SK-N-SH (cell line): ENCODE results near the gene STX11. TPM values are rescaled to one million over a fixed set of nuclear protein-coding genes. Genes with fewer than 3 reads are reported as not detected.

Source experiments
- CTCF ChIA-PET: fragments of 300-600, 350-600 bp; formaldehyde crosslinking; extraction: SDS; loops from one replicate; lab custom pipeline; 2021; lab: Yijun Ruan, JAX
- POLR2A ChIA-PET: fragments of 350-600 bp; sonication (Branson Sonifier 250); formaldehyde crosslinking; extraction: SDS; loops from one replicate; lab custom pipeline; 2020; ENCODE audit warnings: antibody characterized with exemption, inconsistent platforms; lab: Yijun Ruan, JAX
- DNase-seq: peaks from one replicate; pipeline ENCODE4 v3.0.0; 2012
- H2AFZ ChIP-seq: fragments of 200-600 bp; sonication (generic); 2 replicates; pipeline ENCODE4 v1.8.1; 2016; ENCODE audit warnings: antibody characterized with exemption, mild to moderate bottlenecking, low read depth
- H3F3A ChIP-seq: fragments of 200-600 bp; sonication (generic); replicated peaks from 2 replicates; pipeline ENCODE3; 2016; ENCODE audit warnings: antibody characterized with exemption, mild to moderate bottlenecking; ENCODE audit not compliant: insufficient read depth
- H3K27ac ChIP-seq, 2 experiments: fragments of 200-500 bp in 1 of 2; fragments of 200-600 bp in 1 of 2; sonication (Bioruptor generic) in 1 of 2; sonication (generic), shearing (Covaris generic) in 1 of 2; 2 replicates each; pipeline versions ENCODE4 v1.5.1 to v1.6.1; 2014 to 2016; ENCODE audit warnings: low read depth in 2 of 2, inconsistent platforms in 1 of 2, low read length in 1 of 2, mild to moderate bottlenecking in 1 of 2, mixed read lengths in 1 of 2
- H3K27me3 ChIP-seq: fragments of 200-600 bp; sonication (generic), shearing (Covaris generic); 2 replicates; pipeline ENCODE4 v1.6.1; 2016; ENCODE audit warnings: mixed run types; ENCODE audit not compliant: insufficient read depth
- H3K36me3 ChIP-seq, 2 experiments: fragments of 200-500 bp in 1 of 2; fragments of 200-600 bp in 1 of 2; sonication (Bioruptor generic) in 1 of 2; sonication (generic) in 1 of 2; replicated peaks in 1 of 2; 2 replicates each; pipeline versions ENCODE3 to v1.5.1; 2014 to 2016; ENCODE audit warnings: low read length in 1 of 2, mild to moderate bottlenecking in 1 of 2; ENCODE audit not compliant: insufficient read depth in 2 of 2, control insufficient read depth in 1 of 2
- H3K4me1 ChIP-seq, 2 experiments: fragments of 200-500 bp in 1 of 2; fragments of 200-600 bp in 1 of 2; sonication (Bioruptor generic) in 1 of 2; sonication (generic), shearing (Covaris generic) in 1 of 2; 2 replicates each; pipeline versions ENCODE4 v1.5.1 to v1.6.1; 2014 to 2016; ENCODE audit warnings: low read depth in 1 of 2, low read length in 1 of 2, mixed run types in 1 of 2; ENCODE audit not compliant: insufficient read depth in 2 of 2, control insufficient read depth in 1 of 2
- H3K4me2 ChIP-seq: fragments of 200-600 bp; sonication (generic), shearing (Covaris generic); 2 replicates; pipeline ENCODE4 v1.6.1; 2017; ENCODE audit warnings: mixed run types
- H3K4me3 ChIP-seq, 2 experiments: fragments of 200-500 bp in 1 of 2; fragments of 200-600 bp in 1 of 2; sonication (Bioruptor generic) in 1 of 2; sonication (generic), shearing (Covaris generic) in 1 of 2; 2 replicates each; pipeline versions ENCODE4 v1.5.1 to v1.8.1; 2014 to 2016; ENCODE audit warnings: low read depth in 2 of 2, inconsistent platforms in 1 of 2, low read length in 1 of 2, mild to moderate bottlenecking in 1 of 2, mixed read lengths in 1 of 2, moderate library complexity in 1 of 2
- H3K79me2 ChIP-seq: fragments of 200-600 bp; sonication (generic); 2 replicates; pipeline ENCODE4 v1.8.1; 2017; ENCODE audit warnings: mild to moderate bottlenecking; ENCODE audit not compliant: insufficient read depth
- H3K9ac ChIP-seq: fragments of 200-600 bp; sonication (generic); 2 replicates; pipeline ENCODE4 v1.6.1; 2017; ENCODE audit warnings: mixed run types
- H3K9me2 ChIP-seq: fragments of 200-600 bp; sonication (generic); 2 replicates; pipeline ENCODE4 v1.6.1; 2017; ENCODE audit warnings: mixed run types
- H3K9me3 ChIP-seq: fragments of 200-600 bp; sonication (generic); 2 replicates; pipeline ENCODE4 v1.6.1; 2017; ENCODE audit warnings: mixed run types, mild to moderate bottlenecking, moderate library complexity
- H4K20me1 ChIP-seq: fragments of 200-600 bp; sonication (generic); 2 replicates; pipeline ENCODE4 v1.6.1; 2017; ENCODE audit warnings: mild to moderate bottlenecking, mixed run types; ENCODE audit not compliant: insufficient read depth
- CHD2 ChIP-seq: fragments of 150-350 bp; IDR thresholded peaks from 2 replicates; pipeline ENCODE4 v1.6.1; 2018; ENCODE audit warnings: low read length; ENCODE audit not compliant: partially characterized antibody
- EZH2phosphoT487 ChIP-seq: fragments of 200-600 bp; sonication (generic); IDR thresholded peaks from 2 replicates; pipeline ENCODE4 v1.6.1; 2017; ENCODE audit warnings: low read depth, mixed run types, mild to moderate bottlenecking, antibody characterized with exemption, moderate library complexity, borderline replicate concordance
- FOXM1 ChIP-seq: IDR thresholded peaks from 2 replicates; pipeline ENCODE4 v1.4.0; 2012; ENCODE audit warnings: low read depth, mild to moderate bottlenecking
- MXI1 ChIP-seq: IDR thresholded peaks from 2 replicates; pipeline ENCODE4 v1.6.1; 2012; ENCODE audit warnings: mild to moderate bottlenecking, low read depth, low read length, improper control_type of control experiment
- NFIC ChIP-seq: IDR thresholded peaks from 2 replicates; pipeline ENCODE4 v1.4.0; 2012; ENCODE audit warnings: borderline replicate concordance
- RFX5 ChIP-seq: IDR thresholded peaks from 2 replicates; pipeline ENCODE4 v1.6.1; 2012; ENCODE audit warnings: mild to moderate bottlenecking, improper control_type of control experiment, low read length
- SMC3 ChIP-seq: IDR thresholded peaks from 2 replicates; pipeline ENCODE4 v1.6.1; 2012; ENCODE audit warnings: low read depth, low read length, improper control_type of control experiment
- TAF1 ChIP-seq: IDR thresholded peaks from 2 replicates; pipeline ENCODE4 v1.6.1; 2012; ENCODE audit warnings: low read depth, mild to moderate bottlenecking, low read length, moderate library complexity, borderline replicate concordance
- TCF12 ChIP-seq: IDR thresholded peaks from 2 replicates; pipeline ENCODE4 v1.4.0; 2012
- TEAD4 ChIP-seq: IDR thresholded peaks from 2 replicates; pipeline ENCODE4 v1.4.0; 2012; ENCODE audit warnings: mild to moderate bottlenecking, borderline replicate concordance; ENCODE audit not compliant: insufficient read depth
- YY1 ChIP-seq: IDR thresholded peaks from 2 replicates; pipeline ENCODE4 v1.4.0; 2012; ENCODE audit warnings: low read depth, mild to moderate bottlenecking
- polyA plus RNA-seq, 3 experiments: library from polyadenylated mRNA; depleted of rRNA; stranded (reverse); fragments of >200 nt; gene quantifications; 2 replicates each; pipeline ENCODE4 v1.2.3, GENCODE V29; 2012
- TF ChIP-seq, protein P1 (sequence below): IDR thresholded peaks from 2 replicates; pipeline ENCODE4 v1.6.1; 2012; ENCODE audit warnings: mild to moderate bottlenecking, low read depth, low read length, moderate library complexity
- TF ChIP-seq, protein P2 (sequence below): fragments of 150-350 bp; IDR thresholded peaks from 2 replicates; pipeline ENCODE4 v1.6.1; 2016; ENCODE audit warnings: mild to moderate bottlenecking, low read depth, low read length
- TF ChIP-seq, protein P3 (sequence below): IDR thresholded peaks from 2 replicates; pipeline ENCODE4 v1.4.0; 2012; ENCODE audit warnings: low read depth
- TF ChIP-seq, protein P4 (sequence below): IDR thresholded peaks from 2 replicates; pipeline ENCODE4 v1.4.0; 2012; ENCODE audit warnings: low read depth, borderline replicate concordance

STX11 gene
- polyA plus RNA-seq, 1 of the 3 experiments (the other 2 are of a cell fraction): 0.15 TPM

DNA sequence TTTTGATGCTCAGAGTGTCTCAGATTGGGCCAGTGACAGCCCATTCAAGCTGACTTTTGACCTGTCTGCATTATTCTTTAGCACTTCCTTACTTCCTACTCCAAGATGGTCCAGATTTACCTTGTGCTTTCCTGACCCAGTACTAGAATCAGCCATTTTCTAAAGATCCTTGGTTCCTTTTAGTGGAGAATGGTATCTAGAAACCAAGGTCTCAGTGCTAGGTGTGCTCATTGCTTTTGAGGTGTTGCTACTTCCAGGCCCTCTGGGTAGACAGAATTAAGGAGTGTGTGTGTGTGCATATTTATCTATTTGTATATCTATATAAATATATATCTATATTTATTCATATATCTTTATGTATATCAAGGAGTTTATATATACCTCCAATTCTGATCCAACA lies 67.5 kb downstream of the STX11 start:
- ChIA-PET POLR2A (no interaction called here), CTCF (interaction anchor here (1.3 to 3.9 kb wide), 3 partner anchors 112 to 642 kb away, joined by 3 to 17 read pairs (median 7); no protein-coding TSS in a partner anchor)
- Histone ChIP-seq H3K79me2 (no peaks in the 10 kb centered on the region), H3K27me3 (no peaks in the 10 kb centered on the region), H3K9ac (no peak overlapping the region), H3F3A (peaks cover 10% of the 10 kb centered on the region), H3K9me2 (no peaks in the 10 kb centered on the region), H3K4me3 (no peak overlapping the region), H4K20me1 (no peaks in the 10 kb centered on the region), H3K4me2 (no peak overlapping the region), H3K4me1 (peaks cover 0 to 12% of the 10 kb centered on the region in 2 experiments; a peak in 1 of 4 replicates), H3K9me3 (no peaks in the 10 kb centered on the region), H3K27ac (no peak overlapping the region), H2AFZ (no peak overlapping the region; the same call in 1 of the 2 replicates), H3K36me3 (no peaks in the 10 kb centered on the region)
- TF ChIP-seq, protein P1, sequence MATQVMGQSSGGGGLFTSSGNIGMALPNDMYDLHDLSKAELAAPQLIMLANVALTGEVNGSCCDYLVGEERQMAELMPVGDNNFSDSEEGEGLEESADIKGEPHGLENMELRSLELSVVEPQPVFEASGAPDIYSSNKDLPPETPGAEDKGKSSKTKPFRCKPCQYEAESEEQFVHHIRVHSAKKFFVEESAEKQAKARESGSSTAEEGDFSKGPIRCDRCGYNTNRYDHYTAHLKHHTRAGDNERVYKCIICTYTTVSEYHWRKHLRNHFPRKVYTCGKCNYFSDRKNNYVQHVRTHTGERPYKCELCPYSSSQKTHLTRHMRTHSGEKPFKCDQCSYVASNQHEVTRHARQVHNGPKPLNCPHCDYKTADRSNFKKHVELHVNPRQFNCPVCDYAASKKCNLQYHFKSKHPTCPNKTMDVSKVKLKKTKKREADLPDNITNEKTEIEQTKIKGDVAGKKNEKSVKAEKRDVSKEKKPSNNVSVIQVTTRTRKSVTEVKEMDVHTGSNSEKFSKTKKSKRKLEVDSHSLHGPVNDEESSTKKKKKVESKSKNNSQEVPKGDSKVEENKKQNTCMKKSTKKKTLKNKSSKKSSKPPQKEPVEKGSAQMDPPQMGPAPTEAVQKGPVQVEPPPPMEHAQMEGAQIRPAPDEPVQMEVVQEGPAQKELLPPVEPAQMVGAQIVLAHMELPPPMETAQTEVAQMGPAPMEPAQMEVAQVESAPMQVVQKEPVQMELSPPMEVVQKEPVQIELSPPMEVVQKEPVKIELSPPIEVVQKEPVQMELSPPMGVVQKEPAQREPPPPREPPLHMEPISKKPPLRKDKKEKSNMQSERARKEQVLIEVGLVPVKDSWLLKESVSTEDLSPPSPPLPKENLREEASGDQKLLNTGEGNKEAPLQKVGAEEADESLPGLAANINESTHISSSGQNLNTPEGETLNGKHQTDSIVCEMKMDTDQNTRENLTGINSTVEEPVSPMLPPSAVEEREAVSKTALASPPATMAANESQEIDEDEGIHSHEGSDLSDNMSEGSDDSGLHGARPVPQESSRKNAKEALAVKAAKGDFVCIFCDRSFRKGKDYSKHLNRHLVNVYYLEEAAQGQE: no peak
- TF ChIP-seq EZH2phosphoT487: no peak
- TF ChIP-seq SMC3: no peak
- no peak for TF ChIP-seq TAF1
- TF ChIP-seq TCF12: no peak
- no peak for TF ChIP-seq MXI1
- no peak for TF ChIP-seq CHD2
- TF ChIP-seq, protein P2, sequence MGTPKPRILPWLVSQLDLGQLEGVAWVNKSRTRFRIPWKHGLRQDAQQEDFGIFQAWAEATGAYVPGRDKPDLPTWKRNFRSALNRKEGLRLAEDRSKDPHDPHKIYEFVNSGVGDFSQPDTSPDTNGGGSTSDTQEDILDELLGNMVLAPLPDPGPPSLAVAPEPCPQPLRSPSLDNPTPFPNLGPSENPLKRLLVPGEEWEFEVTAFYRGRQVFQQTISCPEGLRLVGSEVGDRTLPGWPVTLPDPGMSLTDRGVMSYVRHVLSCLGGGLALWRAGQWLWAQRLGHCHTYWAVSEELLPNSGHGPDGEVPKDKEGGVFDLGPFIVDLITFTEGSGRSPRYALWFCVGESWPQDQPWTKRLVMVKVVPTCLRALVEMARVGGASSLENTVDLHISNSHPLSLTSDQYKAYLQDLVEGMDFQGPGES: no peak
- TF ChIP-seq YY1: no peak
- TF ChIP-seq, protein P3, sequence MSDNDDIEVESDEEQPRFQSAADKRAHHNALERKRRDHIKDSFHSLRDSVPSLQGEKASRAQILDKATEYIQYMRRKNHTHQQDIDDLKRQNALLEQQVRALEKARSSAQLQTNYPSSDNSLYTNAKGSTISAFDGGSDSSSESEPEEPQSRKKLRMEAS: no peak
- TF ChIP-seq NFIC: no peak
- TF ChIP-seq TEAD4: no peak
- TF ChIP-seq, protein P4, sequence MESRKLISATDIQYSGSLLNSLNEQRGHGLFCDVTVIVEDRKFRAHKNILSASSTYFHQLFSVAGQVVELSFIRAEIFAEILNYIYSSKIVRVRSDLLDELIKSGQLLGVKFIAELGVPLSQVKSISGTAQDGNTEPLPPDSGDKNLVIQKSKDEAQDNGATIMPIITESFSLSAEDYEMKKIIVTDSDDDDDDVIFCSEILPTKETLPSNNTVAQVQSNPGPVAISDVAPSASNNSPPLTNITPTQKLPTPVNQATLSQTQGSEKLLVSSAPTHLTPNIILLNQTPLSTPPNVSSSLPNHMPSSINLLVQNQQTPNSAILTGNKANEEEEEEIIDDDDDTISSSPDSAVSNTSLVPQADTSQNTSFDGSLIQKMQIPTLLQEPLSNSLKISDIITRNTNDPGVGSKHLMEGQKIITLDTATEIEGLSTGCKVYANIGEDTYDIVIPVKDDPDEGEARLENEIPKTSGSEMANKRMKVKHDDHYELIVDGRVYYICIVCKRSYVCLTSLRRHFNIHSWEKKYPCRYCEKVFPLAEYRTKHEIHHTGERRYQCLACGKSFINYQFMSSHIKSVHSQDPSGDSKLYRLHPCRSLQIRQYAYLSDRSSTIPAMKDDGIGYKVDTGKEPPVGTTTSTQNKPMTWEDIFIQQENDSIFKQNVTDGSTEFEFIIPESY: no peak
- TF ChIP-seq FOXM1: no peak
- TF ChIP-seq RFX5: no peak
- no peak for DNase-seq
